ENCODE results near the gene HUNK. TPM values are rescaled to one million over a fixed set of nuclear protein-coding genes. Genes with fewer than 3 reads are reported as not detected.

Gene HUNK
- total RNA-seq, 2 donors from 2014 or later = 5.8 to 8.4 TPM

GRCh38 chr21:31879241-31879650 lies 6.4 kb downstream of the HUNK start:
- H3K4me1 Mint-ChIP-seq = peaks cover 10% of the 10 kb centered on the region
- Histone ChIP-seq H3K4me1 (ENCODE audit: control insufficient read depth, insufficient read depth, low read length) (no peaks in the 10 kb centered on the region), H3K9me3 (ENCODE audit: control insufficient read depth, low read length) (no peaks in the 10 kb centered on the region), H3K36me3 (ENCODE audit: control insufficient read depth, insufficient read depth, low read length) (no peaks in the 10 kb centered on the region), H3K9ac (ENCODE audit: extremely low read depth, low read length, poor library complexity, severe bottlenecking) (no peak overlapping the region), H3K27me3 (ENCODE audit: control insufficient read depth, insufficient read depth, low read length, poor library complexity, severe bottlenecking) (peaks cover 59% of the 10 kb centered on the region), H3K27ac (ENCODE audit: low read depth, low read length) (no peak overlapping the region), H3K4me3 (ENCODE audit: low read length) (no peak overlapping the region)
- 81 to 91% methylated on average over 7 to 10 of the region's 10 CpGs for WGBS, 2 experiments (ENCODE audit: insufficient coverage in 1 of 2, insufficient read length in 1 of 2)
- H3K27me3 Mint-ChIP-seq (ENCODE audit: insufficient read depth) = peaks cover 58% of the 10 kb centered on the region
- no peak overlapping the region for H3K4me3 Mint-ChIP-seq
- no peak for DNase-seq
- no peaks in the 10 kb centered on the region for H3K36me3 Mint-ChIP-seq (ENCODE audit: low read depth)
- no peak overlapping the region for H3K27ac Mint-ChIP-seq
- no peaks in the 10 kb centered on the region for H3K9me3 Mint-ChIP-seq
- TF ChIP-seq CTCF (conservative IDR thresholded peaks at IDR 0.05) = no peak

DNA sequence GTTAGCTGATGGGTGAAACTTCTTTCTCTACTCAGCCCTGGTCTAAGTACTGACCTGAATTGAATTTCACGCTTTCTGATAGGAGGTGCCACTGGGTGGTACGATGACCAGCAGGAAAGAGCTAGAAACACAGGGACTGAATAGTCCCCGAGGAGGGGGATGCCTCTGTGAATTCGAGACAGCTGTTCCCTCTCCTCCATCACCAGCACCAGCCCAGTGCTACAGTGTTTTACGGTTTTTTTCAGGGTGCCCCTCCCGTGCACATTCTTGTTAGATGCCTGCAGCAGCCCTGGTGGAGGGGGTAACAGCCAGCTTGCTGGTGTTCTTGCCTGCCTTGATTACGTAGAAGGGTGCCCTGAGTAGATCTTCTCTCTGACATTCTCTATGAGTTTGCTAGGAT lies 7.1 kb downstream of the HUNK start:
- peaks cover 52% of the 10 kb centered on the region for H3K27me3 ChIP-seq (ENCODE audit: control insufficient read depth, insufficient read depth, low read length, poor library complexity, severe bottlenecking)
- H3K4me3 ChIP-seq (ENCODE audit: low read length) = no peak overlapping the region
- H3K9me3 ChIP-seq (ENCODE audit: control insufficient read depth, low read length) = no peaks in the 10 kb centered on the region
- no peaks in the 10 kb centered on the region for H3K4me1 ChIP-seq (ENCODE audit: control insufficient read depth, insufficient read depth, low read length)
- no peak overlapping the region for H3K27ac Mint-ChIP-seq
- H3K4me3 Mint-ChIP-seq = no peak overlapping the region
- H3K27me3 Mint-ChIP-seq (ENCODE audit: insufficient read depth) = peaks cover 52% of the 10 kb centered on the region
- peaks cover 10% of the 10 kb centered on the region for H3K4me1 Mint-ChIP-seq
- DNase-seq = no peak
- TF ChIP-seq CTCF (conservative IDR thresholded peaks at IDR 0.05) = no peak
- WGBS, 2 experiments (ENCODE audit: insufficient coverage in 1 of 2, insufficient read length in 1 of 2) = 77 to 79% methylated on average over 4 to 7 of the region's 7 CpGs
- no peaks in the 10 kb centered on the region for H3K36me3 Mint-ChIP-seq (ENCODE audit: low read depth)
- no peak overlapping the region for H3K27ac ChIP-seq (ENCODE audit: low read depth, low read length)
- H3K36me3 ChIP-seq (ENCODE audit: control insufficient read depth, insufficient read depth, low read length) = no peaks in the 10 kb centered on the region
- H3K9me3 Mint-ChIP-seq = no peaks in the 10 kb centered on the region
- no peak overlapping the region for H3K9ac ChIP-seq (ENCODE audit: extremely low read depth, low read length, poor library complexity, severe bottlenecking)

GRCh38 chr21:31880816-31881215 lies 8.0 kb downstream of the HUNK start:
- peaks cover 2% of the 10 kb centered on the region for H3K9me3 Mint-ChIP-seq
- peaks cover 43% of the 10 kb centered on the region for H3K27me3 Mint-ChIP-seq (ENCODE audit: insufficient read depth)
- Histone ChIP-seq H3K4me3 (ENCODE audit: low read length) (no peak overlapping the region), H3K9ac (ENCODE audit: extremely low read depth, low read length, poor library complexity, severe bottlenecking) (no peak overlapping the region), H3K36me3 (ENCODE audit: control insufficient read depth, insufficient read depth, low read length) (no peaks in the 10 kb centered on the region), H3K4me1 (ENCODE audit: control insufficient read depth, insufficient read depth, low read length) (no peaks in the 10 kb centered on the region), H3K27me3 (ENCODE audit: control insufficient read depth, insufficient read depth, low read length, poor library complexity, severe bottlenecking) (peaks cover 43% of the 10 kb centered on the region), H3K27ac (ENCODE audit: low read depth, low read length) (no peak overlapping the region), H3K9me3 (ENCODE audit: control insufficient read depth, low read length) (no peaks in the 10 kb centered on the region)
- H3K4me1 Mint-ChIP-seq = peaks cover 10% of the 10 kb centered on the region
- WGBS, 2 experiments (ENCODE audit: insufficient coverage in 1 of 2, insufficient read length in 1 of 2) = 90 to 93% methylated on average over 5 to 8 of the region's 8 CpGs
- DNase-seq = no peak
- H3K36me3 Mint-ChIP-seq (ENCODE audit: low read depth) = no peaks in the 10 kb centered on the region
- H3K27ac Mint-ChIP-seq = no peak overlapping the region
- no peak overlapping the region for H3K4me3 Mint-ChIP-seq
- TF ChIP-seq CTCF (conservative IDR thresholded peaks at IDR 0.05) = no peak
